GM21515 (cell line): ENCODE measurements around the gene CDC20B.
"Not testable (repeated sequence)": the region's sequence is repeated elsewhere in the genome, so short reads cannot be mapped to it uniquely, and the experiment has no call there.

ENCODE experiments used
- ATAC-seq: cut with Tn5 transposase; IDR thresholded peaks from one replicate; pipeline ENCODE4 v1.9.1; 2021; ENCODE audit not compliant: unreplicated experiment

The CDC20B gene

GRCh38 chr5:55162666-55163065 lies 10.3 kb downstream of the CDC20B start:
- no peak for ATAC-seq

- no peak for ATAC-seq
Observed at GRCh38 chr5:55160493-55161209, 12.3 kb downstream of the CDC20B start.

GRCh38 chr5:55159763-55160492 lies 13.0 kb downstream of the CDC20B start, which contains the start of gene GPX8:
GPX8 (plus strand) TSS chr5:55160171; CDS start chr5:55160193, 22 bp downstream.
- no peak for ATAC-seq

GRCh38 chr5:55154873-55155272 lies 18.1 kb downstream of the CDC20B start:
- ATAC-seq = no peak

- no peak for ATAC-seq
Observed at GRCh38 chr5:55151923-55152842, 20.8 kb downstream of the CDC20B start.

- no peak for ATAC-seq
Observed at GRCh38 chr5:55149308-55149795, 23.6 kb downstream of the CDC20B start.

- peak; percentile 91 for ATAC-seq
Observed at GRCh38 chr5:55146543-55147151, 26.3 kb downstream of the CDC20B start.

GRCh38 chr5:55146080-55146479 lies 26.9 kb downstream of the CDC20B start:
- no peak for ATAC-seq

GRCh38 chr5:55143624-55144023 lies 29.4 kb downstream of the CDC20B start:
- no peak for ATAC-seq

- no peak for ATAC-seq
Observed at GRCh38 chr5:55141945-55142690, 30.9 kb downstream of the CDC20B start.

- no peak for ATAC-seq
Observed at GRCh38 chr5:55140908-55141665, 31.9 kb downstream of the CDC20B start.

- ATAC-seq = no peak
Observed at GRCh38 chr5:55136521-55136920, 36.5 kb downstream of the CDC20B start.

GRCh38 chr5:55134053-55134722 lies 38.8 kb downstream of the CDC20B start:
- ATAC-seq = no peak

GRCh38 chr5:55123365-55123764 lies 49.6 kb downstream of the CDC20B start:
- no peak for ATAC-seq

- ATAC-seq = no peak
Observed at GRCh38 chr5:55114061-55114460, 58.9 kb downstream of the CDC20B start.

- no peak for ATAC-seq
Observed at GRCh38 chr5:55113327-55113726, 59.6 kb downstream of the CDC20B start.

GRCh38 chr5:55110217-55110616 lies 62.8 kb downstream of the CDC20B start:
- ATAC-seq = no peak

- no peak for ATAC-seq
Observed at GRCh38 chr5:55108661-55109060, 64.3 kb downstream of the CDC20B start.

- not testable (repeated sequence) for ATAC-seq
Observed at GRCh38 chr5:55105976-55106375, 67.0 kb downstream of the CDC20B start.
